Measurements from ENCODE around the gene FOXA3.

Gene FOXA3

DNA sequence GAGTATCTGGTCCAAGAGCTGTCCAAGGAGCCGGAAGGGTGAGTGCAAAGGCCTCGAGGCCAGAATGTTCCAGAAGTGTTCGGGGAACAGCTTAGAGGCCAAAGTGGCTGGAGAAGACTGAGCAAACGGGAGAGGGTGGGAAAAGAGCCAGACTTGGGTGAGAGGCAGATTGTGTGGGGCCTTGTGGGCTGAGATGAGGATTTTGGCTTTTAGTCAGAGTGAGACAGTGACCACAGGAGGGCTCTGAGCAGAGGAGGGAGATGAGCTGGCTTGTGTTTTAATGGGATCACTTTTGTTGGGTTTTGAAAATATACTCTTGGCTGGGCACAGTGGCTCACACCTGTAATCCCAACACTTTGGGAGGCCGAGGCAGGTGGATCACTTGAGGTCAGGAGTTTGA is 44.8 kb downstream of the FOXA3 start:
- DNase-seq (ENCODE audit: extremely low read depth, low read depth): no peak
- TF ChIP-seq, protein P1, sequence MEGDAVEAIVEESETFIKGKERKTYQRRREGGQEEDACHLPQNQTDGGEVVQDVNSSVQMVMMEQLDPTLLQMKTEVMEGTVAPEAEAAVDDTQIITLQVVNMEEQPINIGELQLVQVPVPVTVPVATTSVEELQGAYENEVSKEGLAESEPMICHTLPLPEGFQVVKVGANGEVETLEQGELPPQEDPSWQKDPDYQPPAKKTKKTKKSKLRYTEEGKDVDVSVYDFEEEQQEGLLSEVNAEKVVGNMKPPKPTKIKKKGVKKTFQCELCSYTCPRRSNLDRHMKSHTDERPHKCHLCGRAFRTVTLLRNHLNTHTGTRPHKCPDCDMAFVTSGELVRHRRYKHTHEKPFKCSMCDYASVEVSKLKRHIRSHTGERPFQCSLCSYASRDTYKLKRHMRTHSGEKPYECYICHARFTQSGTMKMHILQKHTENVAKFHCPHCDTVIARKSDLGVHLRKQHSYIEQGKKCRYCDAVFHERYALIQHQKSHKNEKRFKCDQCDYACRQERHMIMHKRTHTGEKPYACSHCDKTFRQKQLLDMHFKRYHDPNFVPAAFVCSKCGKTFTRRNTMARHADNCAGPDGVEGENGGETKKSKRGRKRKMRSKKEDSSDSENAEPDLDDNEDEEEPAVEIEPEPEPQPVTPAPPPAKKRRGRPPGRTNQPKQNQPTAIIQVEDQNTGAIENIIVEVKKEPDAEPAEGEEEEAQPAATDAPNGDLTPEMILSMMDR (IDR thresholded peaks at IDR 0.05; ENCODE audit: low read depth, low read length, missing control alignments): no peak
- H3K4me3 ChIP-seq (replicated peaks; ENCODE audit: low read depth, low read length): no peak overlapping the region

DNA sequence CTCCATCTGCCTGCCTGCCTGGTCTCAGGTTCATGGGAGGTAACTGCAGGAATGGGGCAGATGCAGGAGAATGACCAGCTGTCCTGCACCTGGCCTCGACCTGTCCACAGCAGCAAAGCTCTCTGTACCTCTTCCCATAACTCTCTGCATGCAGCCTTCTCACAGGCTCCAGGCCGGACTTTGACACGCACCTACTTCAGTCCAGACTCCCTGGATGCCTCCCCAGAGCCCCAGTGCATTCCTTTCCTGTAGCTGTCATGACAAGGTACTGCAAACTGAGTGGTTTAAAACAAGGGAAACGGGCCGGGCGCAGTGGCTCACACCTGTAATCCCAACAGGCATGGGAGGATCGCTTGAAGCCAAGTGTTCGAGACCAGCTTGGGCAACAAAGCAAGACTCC is 47.2 kb downstream of the FOXA3 start:
- TF ChIP-seq, protein P1 (IDR thresholded peaks at IDR 0.05; ENCODE audit: low read depth, low read length, missing control alignments): no peak
- no peak overlapping the region for H3K4me3 ChIP-seq (replicated peaks; ENCODE audit: low read depth, low read length)
- DNase-seq (ENCODE audit: extremely low read depth, low read depth): no peak

DNA sequence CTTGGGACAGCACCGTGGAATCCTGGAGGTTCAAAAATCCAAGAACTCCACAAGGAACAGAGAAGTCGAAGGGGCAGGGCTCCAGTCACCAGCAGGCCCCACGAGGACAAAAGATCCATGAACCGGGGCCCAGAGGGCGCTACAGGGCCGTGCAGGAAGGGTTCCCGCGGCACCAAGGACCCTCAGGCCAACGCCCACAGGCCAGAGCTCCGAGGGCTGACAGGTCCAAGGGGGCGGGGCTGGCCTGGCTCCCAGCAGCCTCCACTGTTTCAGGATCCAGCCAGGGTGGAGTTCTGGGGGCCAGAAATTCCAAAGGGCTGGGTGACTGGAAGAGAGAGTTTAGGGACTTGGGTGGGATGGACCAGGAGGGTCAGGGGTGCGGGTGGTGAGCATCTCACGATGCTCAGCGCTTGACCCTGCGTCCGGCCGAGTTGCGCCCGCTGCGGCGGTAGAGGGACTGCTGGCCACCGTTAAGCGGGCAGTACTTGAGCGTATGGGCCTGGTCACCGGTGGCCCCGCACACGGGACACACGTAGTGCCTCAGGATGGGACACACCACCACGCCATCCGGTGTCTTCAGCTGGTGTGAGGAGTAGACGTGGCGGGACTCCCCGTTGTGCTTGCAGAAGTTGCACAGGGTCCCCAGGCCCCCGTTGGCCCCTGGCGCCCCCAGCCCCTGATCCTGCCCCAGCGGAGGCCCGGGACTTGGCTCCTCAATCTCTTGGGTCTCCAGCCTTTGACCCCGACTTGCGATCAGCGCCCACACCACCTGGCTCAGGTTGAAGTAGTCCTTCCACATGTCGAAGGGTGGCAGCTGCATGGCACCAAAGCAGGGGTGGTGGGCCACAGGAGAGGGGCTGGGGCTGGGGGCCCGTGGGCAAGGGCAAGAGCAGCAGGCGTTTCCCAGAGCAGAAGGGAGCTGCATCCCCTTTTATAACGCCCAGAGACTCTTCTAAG is 50.0 kb downstream of the FOXA3 start, which contains the start of gene NANOS2:
TSS of gene NANOS2 (minus strand) at position 905 of the 957 bp plus-strand sequence. CDS start at position 820, 85 bp downstream.
- no peak within 1 kb of the TSS for H3K4me3 ChIP-seq (replicated peaks; ENCODE audit: low read depth, low read length)
- TF ChIP-seq, protein P1 (IDR thresholded peaks at IDR 0.05; ENCODE audit: low read depth, low read length, missing control alignments): peak; percentile 29
- no peak for DNase-seq (ENCODE audit: extremely low read depth, low read depth)

DNA sequence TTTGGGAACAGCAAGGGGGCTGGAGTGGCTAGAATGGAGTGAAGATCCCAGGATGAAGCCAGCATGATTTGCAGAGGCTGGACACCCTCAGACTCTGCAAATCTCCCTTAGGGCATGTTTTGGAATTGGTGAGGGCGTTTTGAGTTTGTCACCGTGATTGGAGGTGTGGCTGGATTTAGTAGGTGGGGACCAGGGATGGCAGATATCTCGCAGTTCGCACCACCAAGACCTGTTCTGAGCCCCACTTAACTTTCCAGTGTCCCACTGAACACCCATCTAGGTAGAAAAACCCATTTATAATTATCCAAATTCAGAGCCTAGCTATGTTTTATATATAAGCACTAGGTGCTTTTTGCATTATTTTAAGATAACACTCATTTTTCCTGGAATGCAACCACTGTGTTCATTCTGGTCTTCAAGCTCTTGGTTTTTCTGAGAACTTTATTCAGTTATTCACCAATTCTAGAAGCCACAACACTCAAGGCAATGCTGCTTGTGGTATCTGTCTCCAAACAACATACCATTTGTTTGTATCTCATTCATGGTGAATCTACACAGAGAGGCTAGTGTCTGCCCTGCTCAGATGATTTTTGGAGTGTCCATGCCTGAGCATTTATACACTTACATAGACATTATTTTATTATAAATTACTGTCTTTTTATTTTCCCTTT is 53.4 kb downstream of the FOXA3 start:
- TF ChIP-seq, protein P1 (IDR thresholded peaks at IDR 0.05; ENCODE audit: low read depth, low read length, missing control alignments): no peak
- no peak overlapping the region for H3K4me3 ChIP-seq (replicated peaks; ENCODE audit: low read depth, low read length)
- no peak for DNase-seq (ENCODE audit: extremely low read depth, low read depth)

DNA sequence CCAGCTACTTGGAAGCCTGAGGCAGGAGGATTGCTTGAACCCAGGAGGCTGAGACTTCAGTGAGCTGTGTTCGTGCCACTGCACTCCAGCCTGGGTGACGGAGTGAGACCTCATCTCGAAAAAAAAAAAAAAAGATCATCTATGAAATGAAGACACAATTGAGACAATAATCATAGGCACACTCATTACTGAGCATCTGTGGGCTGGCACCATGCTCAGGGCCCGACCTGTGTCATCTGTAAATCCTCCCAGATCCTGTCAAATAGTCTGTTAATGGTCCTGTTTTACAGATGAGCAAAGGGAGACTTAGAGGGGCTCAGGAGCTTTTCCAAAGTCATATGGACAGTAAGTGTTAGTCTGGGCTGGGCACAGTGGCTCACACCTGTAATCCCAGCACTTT is 54.6 kb downstream of the FOXA3 start:
- no peak for DNase-seq (ENCODE audit: extremely low read depth, low read depth)
- H3K4me3 ChIP-seq (replicated peaks; ENCODE audit: low read depth, low read length): no peak overlapping the region
- TF ChIP-seq, protein P1 (IDR thresholded peaks at IDR 0.05; ENCODE audit: low read depth, low read length, missing control alignments): no peak

DNA sequence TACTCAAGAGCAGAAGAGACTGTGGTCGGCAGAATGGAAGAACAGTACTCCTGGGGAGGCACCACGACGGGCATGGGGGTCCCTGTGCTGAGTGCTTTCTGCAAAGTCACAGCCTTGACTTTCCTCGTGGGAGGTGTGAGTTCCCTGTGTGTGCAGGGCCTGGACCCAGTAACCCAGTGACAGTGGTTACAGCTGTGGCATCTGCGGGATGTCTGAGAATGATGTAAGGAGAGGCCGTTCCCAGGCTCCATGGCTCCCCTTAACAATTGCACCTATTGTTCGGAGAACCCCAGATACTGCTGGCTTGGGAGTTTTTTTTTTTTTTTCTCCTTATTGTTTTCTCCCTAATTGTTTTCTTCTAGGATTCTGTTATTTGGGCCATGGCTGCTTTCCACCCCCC is 55.6 kb downstream of the FOXA3 start:
- DNase-seq (ENCODE audit: extremely low read depth, low read depth): no peak
- TF ChIP-seq, protein P1 (IDR thresholded peaks at IDR 0.05; ENCODE audit: low read depth, low read length, missing control alignments): no peak
- no peak overlapping the region for H3K4me3 ChIP-seq (replicated peaks; ENCODE audit: low read depth, low read length)

Data from HFF-Myc (cell line).